ENCODE results near the gene PGM3. TPM values are rescaled to one million over a fixed set of nuclear protein-coding genes. Genes with fewer than 3 reads are reported as not detected.

The PGM3 gene
- total RNA-seq, 3 donors from 2014 or later: 21.3 to 41.0 (median 24.9) TPM

DNA sequence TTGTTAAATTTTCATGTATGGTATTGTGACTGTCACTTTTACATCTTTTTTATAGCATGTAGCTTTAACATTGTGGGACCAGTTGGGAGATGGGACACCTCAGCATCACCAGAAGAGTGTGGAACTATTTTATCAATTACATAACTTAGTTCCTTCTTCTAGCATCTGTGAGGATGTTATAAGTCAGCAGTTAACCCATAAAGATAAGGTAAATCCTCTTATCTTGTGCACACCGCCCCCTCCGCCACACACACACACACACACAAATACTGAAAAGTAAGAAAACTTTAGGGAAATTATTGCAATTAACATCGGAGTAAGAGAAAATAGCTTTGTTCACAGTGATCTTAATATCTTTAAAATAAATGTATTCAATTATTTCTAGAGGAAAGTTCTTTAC, 60.9 kb downstream of the PGM3 start:
- intact Hi-C loops (cut with DNase I; ENCODE audit: low total_unique reads): no loop called here
- no peak overlapping the region for H3K27ac ChIP-seq
- H3K9me3 ChIP-seq: no peaks in the 10 kb centered on the region
- H3K27me3 ChIP-seq: no peaks in the 10 kb centered on the region
- H3K36me3 ChIP-seq: peaks cover 8% of the 10 kb centered on the region
- no peaks in the 10 kb centered on the region for H3K4me1 ChIP-seq
- no peak overlapping the region for H3K4me3 ChIP-seq
- no peak for TF ChIP-seq POLR2A (IDR thresholded peaks at IDR 0.05)
- TF ChIP-seq, protein P1, sequence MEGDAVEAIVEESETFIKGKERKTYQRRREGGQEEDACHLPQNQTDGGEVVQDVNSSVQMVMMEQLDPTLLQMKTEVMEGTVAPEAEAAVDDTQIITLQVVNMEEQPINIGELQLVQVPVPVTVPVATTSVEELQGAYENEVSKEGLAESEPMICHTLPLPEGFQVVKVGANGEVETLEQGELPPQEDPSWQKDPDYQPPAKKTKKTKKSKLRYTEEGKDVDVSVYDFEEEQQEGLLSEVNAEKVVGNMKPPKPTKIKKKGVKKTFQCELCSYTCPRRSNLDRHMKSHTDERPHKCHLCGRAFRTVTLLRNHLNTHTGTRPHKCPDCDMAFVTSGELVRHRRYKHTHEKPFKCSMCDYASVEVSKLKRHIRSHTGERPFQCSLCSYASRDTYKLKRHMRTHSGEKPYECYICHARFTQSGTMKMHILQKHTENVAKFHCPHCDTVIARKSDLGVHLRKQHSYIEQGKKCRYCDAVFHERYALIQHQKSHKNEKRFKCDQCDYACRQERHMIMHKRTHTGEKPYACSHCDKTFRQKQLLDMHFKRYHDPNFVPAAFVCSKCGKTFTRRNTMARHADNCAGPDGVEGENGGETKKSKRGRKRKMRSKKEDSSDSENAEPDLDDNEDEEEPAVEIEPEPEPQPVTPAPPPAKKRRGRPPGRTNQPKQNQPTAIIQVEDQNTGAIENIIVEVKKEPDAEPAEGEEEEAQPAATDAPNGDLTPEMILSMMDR (IDR thresholded peaks at IDR 0.05): no peak
- no peak for TF ChIP-seq POLR2AphosphoS5 (IDR thresholded peaks at IDR 0.05)
- DNase-seq (ENCODE audit: low spot score in 2 of 2): no peak

DNA sequence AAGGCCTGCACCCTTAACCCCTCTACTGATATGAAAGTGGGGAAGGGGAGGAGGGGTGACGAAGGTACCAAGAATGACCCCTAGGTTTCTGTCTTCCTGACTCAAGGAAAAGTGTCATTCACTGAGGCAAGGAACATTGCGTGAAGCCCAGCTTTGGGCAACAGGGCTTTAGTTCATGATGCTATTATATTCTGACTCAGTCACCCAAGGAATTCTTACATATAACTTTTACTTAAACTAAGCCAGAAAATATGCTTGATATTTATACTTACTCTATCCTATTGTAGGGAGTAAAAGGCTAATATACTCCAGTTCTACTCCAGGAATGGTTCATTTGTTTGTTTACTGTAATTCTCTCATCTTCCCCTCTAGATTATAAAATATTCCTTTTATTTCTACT, 65.1 kb downstream of the PGM3 start:
- Histone ChIP-seq H3K4me1 (no peaks in the 10 kb centered on the region), H3K36me3 (peaks cover 15% of the 10 kb centered on the region), H3K27ac (no peak overlapping the region), H3K9me3 (no peaks in the 10 kb centered on the region), H3K4me3 (no peak overlapping the region), H3K27me3 (no peaks in the 10 kb centered on the region)
- TF ChIP-seq, protein P1 (IDR thresholded peaks at IDR 0.05): no peak
- no peak for DNase-seq (ENCODE audit: low spot score in 2 of 2)
- intact Hi-C loops (cut with DNase I; ENCODE audit: low total_unique reads): no loop called here

DNA sequence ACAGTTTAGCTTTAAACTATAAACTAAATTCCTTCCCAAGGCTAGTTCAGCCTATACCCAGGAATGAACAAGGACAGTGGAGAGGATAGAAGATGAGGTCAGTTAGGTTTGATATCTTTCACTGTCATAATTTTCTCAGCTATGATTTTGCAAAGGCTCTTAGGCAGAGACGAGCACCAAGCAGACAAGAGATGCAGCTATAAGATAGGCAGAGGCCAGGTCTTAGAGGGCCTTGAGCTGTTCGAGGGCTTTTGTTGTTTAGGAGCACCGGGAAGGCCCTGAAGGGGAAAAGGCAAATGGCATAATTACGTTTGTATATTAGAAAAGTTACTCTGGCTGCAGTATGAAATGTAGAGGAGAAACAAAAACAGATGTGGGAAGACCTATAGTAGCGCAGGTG, 65.8 kb downstream of the PGM3 start:
- intact Hi-C loops (cut with DNase I; ENCODE audit: low total_unique reads): no loop called here
- Histone ChIP-seq H3K36me3 (peaks cover 15% of the 10 kb centered on the region), H3K4me1 (no peaks in the 10 kb centered on the region), H3K4me3 (no peak overlapping the region), H3K27me3 (no peaks in the 10 kb centered on the region), H3K9me3 (no peaks in the 10 kb centered on the region), H3K27ac (no peak overlapping the region)
- no peak for TF ChIP-seq POLR2AphosphoS5 (IDR thresholded peaks at IDR 0.05)
- TF ChIP-seq, protein P1 (IDR thresholded peaks at IDR 0.05): no peak
- TF ChIP-seq POLR2A (IDR thresholded peaks at IDR 0.05): no peak
- DNase-seq (ENCODE audit: low spot score in 2 of 2): no peak

DNA sequence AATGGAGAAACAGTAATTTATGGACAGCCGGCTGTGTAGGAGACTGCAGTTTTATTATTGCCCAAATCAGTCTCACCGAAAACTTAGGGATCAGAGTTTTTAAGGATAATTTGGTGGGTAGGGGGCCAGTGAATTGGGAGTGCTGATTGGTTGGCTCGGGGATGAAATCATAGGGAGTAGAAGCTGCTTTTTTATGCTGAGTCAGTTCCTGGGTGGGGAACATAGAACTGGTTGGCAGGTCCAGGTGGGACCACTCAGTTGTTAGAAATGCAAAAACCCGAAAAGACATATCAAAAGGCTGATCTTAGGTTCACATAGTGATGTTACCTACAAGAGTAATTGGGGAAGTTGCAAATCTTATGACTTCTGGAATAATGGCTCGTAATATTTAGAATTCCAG, 66.3 kb downstream of the PGM3 start:
- Histone ChIP-seq H3K27me3 (no peaks in the 10 kb centered on the region), H3K36me3 (peaks cover 15% of the 10 kb centered on the region), H3K27ac (no peak overlapping the region), H3K4me1 (no peaks in the 10 kb centered on the region), H3K9me3 (no peaks in the 10 kb centered on the region), H3K4me3 (no peak overlapping the region)
- intact Hi-C loops (cut with DNase I; ENCODE audit: low total_unique reads): no loop called here
- TF ChIP-seq, protein P1 (IDR thresholded peaks at IDR 0.05): no peak
- TF ChIP-seq POLR2A (IDR thresholded peaks at IDR 0.05) (no peak), POLR2AphosphoS5 (IDR thresholded peaks at IDR 0.05) (no peak)
- no peak for DNase-seq (ENCODE audit: low spot score in 2 of 2)

DNA sequence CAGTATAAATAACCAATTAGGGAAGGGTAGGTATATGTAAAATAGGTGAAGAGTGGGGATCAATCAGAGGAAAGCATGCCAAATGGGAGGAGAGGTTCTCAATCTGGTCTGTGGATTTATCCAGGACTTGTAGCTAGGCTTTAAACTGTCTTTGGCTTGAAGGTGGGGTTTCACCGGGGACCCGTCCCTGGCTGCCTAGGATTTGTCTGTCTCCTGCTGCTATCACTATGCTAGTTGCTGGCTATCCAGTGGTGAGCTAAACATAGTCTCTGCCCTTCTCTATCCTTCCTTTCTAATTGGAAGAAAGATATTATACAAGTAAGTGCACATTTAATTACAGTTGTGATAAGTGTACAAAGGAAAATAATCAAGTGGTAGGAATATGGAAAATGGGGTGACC, 66.8 kb downstream of the PGM3 start:
- Histone ChIP-seq H3K36me3 (peaks cover 15% of the 10 kb centered on the region), H3K4me3 (no peak overlapping the region), H3K9me3 (no peaks in the 10 kb centered on the region), H3K27me3 (no peaks in the 10 kb centered on the region), H3K27ac (no peak overlapping the region), H3K4me1 (no peaks in the 10 kb centered on the region)
- intact Hi-C loops (cut with DNase I; ENCODE audit: low total_unique reads): no loop called here
- no peak for DNase-seq (ENCODE audit: low spot score in 2 of 2)
- TF ChIP-seq POLR2AphosphoS5 (IDR thresholded peaks at IDR 0.05): no peak
- TF ChIP-seq POLR2A (IDR thresholded peaks at IDR 0.05): no peak
- TF ChIP-seq, protein P1 (IDR thresholded peaks at IDR 0.05): no peak
